Measurements from ENCODE around the gene DPM3. TPM values are rescaled to one million over a fixed set of nuclear protein-coding genes. Genes with fewer than 3 reads are reported as not detected.
A peak's percentile ranks its signal among the peaks of the same experiment; 100 is the strongest.

The DPM3 gene
- total and polyA plus RNA-seq, 2 of the 13 experiments (the other 11 are each of a cell fraction or from before 2014, with no cell fraction given), result 23.2 to 53.4 TPM

DNA sequence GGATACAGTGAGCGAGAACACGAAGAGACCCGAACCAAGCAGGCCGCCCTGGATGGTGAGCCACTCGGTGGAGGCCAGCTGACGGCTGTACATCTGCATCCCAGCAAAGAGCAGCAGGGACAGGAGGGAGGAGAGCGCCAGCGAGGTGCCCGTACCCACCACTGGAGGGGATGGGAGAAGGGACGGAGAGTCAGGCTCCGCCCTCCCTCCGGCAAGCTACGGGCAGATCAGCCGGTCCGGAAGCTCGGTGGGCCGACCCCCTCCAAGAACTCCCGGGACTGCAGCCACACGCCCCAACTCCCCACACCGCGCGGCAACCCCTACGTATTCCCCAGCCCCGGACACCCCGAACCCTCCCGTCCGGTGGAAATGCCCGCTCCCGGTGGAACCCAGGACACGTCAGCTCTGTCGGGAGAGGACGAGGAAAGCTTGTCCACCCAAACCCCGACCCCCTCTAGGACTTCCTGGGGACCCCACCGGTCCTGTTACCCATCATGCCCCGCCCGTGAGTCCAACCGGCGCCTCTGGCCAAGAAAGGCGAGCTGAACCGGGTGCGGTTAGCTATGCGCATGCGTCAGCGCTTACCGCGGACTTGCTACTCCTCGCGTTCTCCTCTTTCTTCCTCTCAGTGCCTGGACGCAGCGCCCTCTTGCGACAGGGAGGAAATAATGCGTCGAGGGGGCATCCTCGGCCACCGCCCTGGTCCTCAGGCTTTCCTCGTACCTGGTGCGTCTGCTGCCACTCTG, 32.6 kb upstream of the DPM3 start, which contains the start of gene KRTCAP2 (continued):
- TF ChIP-seq, protein P1, sequence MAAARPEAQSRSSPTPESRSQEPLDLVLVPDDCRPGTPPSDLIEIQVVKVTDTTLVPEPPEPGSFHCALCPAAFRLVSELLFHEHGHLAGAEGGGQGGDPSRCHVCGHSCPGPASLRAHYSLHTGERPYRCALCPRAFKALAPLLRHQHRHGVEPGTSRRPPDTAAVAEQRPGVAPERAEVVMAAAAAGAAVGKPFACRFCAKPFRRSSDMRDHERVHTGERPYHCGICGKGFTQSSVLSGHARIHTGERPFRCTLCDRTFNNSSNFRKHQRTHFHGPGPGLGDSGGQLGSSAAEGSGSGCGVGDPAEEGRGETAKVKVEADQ (CRISPR knock-in tag; IDR thresholded peaks at IDR 0.05; ENCODE audit: borderline replicate concordance), result no peak
- peak; percentile 56; the same call in 1 of the 2 replicates for TF ChIP-seq ZBTB26 (CRISPR knock-in tag; IDR thresholded peaks at IDR 0.05; ENCODE audit: borderline replicate concordance)
- no peak for TF ChIP-seq HHEX (CRISPR knock-in tag; IDR thresholded peaks at IDR 0.05)
- peak; percentile 80 for TF ChIP-seq ZNF441 (CRISPR knock-in tag; IDR thresholded peaks at IDR 0.05; ENCODE audit: borderline replicate concordance)
- no peak for TF ChIP-seq ZSCAN29 (CRISPR knock-in tag; conservative IDR thresholded peaks at IDR 0.05)
- TF ChIP-seq ZBTB39 (CRISPR knock-in tag; IDR thresholded peaks at IDR 0.05), result no peak
- TF ChIP-seq ZNF282 (IDR thresholded peaks at IDR 0.05; ENCODE audit: partially characterized antibody), result no peak
- no peak for TF ChIP-seq ZNF318 (CRISPR knock-in tag; IDR thresholded peaks at IDR 0.05)
- TF ChIP-seq ZNF614 (CRISPR knock-in tag; IDR thresholded peaks at IDR 0.05; ENCODE audit: borderline replicate concordance), result peak; percentile 76; the same call in 1 of the 2 replicates
- TF ChIP-seq ZNF562 (CRISPR knock-in tag; IDR thresholded peaks at IDR 0.05; ENCODE audit: borderline replicate concordance), result no peak
- peak; percentile 67; the same call in 1 of the 2 replicates for TF ChIP-seq CREM (IDR thresholded peaks at IDR 0.05)
- TF ChIP-seq CREM (CRISPR knock-in tag; IDR thresholded peaks at IDR 0.05), result no peak
- peak; percentile 52; the same call in 1 of the 2 replicates for TF ChIP-seq KAT7 (CRISPR knock-in tag; IDR thresholded peaks at IDR 0.05; ENCODE audit: borderline replicate concordance)
- TF ChIP-seq ISL2 (CRISPR knock-in tag; IDR thresholded peaks at IDR 0.05), result 0 out of 2 replicates have a peak, but pooled peaks have one; percentile 44
- no peak for TF ChIP-seq ATF7 (IDR thresholded peaks at IDR 0.05)
- TF ChIP-seq ATF7 (CRISPR knock-in tag; IDR thresholded peaks at IDR 0.05), result no peak
- TF ChIP-seq, protein P2, sequence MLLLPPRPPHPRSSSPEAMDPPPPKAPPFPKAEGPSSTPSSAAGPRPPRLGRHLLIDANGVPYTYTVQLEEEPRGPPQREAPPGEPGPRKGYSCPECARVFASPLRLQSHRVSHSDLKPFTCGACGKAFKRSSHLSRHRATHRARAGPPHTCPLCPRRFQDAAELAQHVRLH (CRISPR knock-in tag; IDR thresholded peaks at IDR 0.05; ENCODE audit: borderline replicate concordance, low read depth), result peak; percentile 86
